Measurements from ENCODE around the gene CIB2.

Gene CIB2

DNA sequence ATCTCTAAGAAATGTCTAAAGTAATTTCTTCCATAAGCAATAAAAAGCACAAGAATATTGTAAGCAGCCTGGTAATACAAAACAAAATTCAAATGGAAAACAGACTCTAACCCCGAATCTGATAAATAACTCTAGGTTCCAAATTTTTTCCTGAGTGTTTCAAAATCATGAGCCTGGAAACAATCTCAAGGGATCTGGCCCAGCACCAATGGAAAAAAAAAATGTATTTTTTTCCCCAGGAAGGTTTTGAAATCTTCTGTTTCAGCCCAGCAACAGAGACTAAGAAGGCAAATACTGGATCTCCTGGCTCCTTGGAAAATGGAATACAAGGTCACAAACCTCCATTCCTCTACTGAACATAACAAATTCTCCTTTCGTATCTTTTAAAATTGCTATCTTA lies 66.7 kb downstream of the CIB2 start:
- DNase-seq = no peak

DNA sequence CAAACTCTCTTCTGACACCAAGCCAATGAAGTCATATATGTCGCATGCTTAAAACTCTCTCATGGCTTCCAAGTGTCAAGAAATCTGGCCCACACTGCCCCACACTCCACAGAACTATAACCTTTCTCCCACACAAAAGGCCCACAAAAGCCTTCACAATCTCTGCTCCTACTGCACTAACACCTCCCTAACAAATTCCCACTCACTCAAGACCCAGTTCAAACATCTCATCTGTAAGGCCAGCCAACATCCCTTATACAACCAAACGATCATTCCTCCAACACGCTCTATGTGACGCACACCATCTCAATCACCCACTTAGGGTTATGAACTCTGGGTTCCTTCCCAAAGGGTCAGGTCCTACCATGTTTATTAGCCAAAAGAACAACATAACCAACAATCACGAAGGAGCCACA lies 67.3 kb downstream of the CIB2 start:
- DNase-seq = no peak

DNA sequence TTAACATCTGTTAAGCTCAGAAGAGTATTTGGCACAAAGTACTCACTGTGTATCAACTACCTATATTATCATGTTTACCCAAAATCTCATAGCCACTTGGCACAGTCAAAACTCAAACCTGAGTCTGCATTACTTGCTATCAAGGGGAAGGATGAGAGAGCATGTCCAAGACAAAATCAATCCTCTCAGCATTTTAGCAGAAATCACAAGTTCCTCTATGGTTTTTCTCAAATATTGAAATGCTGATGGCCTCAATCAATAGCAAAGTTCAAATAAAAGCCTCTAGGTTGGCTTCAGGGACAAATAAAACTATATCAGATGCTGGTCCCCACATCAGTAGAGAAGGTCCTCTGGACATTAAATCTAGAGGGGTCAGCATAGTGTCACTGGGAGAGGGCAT lies 68.0 kb downstream of the CIB2 start:
- DNase-seq = no peak

DNA sequence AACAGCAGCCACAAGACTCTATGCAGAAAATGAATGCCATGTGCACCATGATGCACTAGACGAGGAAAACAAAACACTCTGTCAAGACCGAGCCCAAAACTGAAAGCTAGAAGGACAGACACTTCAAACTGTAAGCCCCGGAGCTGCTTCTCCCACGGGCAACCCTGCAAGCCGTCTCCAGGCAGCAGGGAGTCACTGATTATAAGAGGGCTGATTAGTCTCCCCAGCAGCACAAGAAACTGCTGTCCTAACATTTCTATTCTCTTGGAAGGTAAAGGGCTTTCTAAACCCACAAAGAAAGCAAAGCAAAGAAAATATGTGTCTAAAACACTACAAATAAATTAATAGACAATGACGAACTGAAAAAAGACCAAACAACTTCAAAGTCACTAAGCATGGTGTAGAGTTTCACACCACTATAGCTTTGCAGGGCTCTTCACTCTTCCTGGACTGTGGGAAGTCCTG lies 69.2 kb downstream of the CIB2 start:
- no peak for DNase-seq

DNA sequence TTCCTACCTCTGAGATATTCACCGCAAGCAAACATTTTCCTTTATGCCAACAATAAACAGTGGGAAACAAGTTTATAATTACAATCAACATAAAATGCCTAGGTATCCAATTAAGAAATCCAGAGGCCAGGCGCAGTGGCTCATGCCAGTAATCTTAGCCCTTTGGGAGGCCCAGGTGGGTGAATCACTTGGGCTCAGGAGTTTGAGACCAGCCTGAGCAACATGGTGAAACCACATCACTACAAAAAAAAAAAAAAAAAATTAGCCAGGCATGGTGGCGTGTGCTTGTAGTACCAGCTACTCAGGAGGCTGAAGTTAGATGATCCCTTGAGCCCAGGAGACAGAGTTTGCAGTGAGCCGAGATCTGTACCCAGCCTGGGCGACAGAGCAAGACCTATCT lies 71.0 kb downstream of the CIB2 start:
- no peak for DNase-seq

DNA sequence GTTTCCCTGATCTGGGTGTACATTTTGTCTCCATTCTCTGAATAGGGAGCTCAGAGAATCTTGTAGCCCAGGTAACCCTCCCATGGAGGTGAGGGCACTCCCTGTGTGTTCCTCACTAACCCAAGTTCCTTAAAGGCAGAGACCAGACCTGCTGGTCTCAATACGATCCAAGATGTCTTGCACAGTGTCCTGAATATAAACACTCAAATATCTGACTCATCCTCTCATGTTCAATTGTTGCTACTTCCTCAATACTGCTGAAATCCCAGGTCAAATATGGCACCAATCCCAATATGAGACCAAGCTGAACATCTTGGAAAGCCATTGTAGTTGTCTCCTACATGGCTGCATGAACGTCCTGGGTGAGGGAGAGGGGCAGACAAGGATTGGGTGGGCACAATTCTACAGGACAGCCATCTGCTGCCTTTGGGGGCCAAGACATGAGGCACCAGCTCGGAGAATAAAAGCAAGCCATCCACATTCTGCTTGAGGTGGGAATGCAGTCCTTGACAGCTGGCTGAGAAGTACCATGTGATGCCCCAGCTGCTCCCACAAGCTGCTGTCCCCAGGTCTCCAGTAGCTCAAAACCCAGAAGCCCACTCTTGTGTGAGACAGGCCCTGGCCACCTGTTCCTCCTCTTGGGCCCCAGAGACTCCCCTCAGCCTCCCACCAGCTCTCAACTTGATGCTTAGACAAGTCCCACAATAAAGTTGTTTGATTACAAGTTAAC lies 72.0 kb downstream of the CIB2 start:
- peak; percentile 7 for DNase-seq

DNA sequence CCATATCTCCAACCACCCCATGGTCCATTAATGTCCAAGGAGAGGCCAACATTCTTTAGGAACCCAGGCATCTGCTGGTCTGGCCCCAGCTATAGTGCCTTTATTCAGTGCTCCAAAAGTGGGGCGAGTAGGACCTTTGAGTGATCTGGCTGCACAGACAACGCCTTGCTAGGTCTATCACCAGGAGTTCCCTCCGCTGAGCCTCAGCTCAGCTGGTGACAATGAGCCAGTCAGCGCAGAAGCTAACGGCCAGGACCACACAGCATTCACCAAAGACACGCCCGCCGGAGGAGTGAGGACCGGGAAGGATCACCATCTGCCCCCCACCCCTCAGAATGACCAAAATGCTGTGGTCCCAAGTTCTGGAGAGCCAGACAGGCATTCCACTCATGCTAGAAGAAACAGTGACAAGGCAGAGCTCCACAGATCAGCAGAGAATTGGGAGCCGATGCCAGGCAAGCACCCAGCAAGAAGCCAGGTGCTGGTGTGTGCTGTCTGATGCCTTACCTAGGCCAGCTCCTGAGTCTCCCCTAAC lies 72.8 kb downstream of the CIB2 start:
- no peak for DNase-seq

DNA sequence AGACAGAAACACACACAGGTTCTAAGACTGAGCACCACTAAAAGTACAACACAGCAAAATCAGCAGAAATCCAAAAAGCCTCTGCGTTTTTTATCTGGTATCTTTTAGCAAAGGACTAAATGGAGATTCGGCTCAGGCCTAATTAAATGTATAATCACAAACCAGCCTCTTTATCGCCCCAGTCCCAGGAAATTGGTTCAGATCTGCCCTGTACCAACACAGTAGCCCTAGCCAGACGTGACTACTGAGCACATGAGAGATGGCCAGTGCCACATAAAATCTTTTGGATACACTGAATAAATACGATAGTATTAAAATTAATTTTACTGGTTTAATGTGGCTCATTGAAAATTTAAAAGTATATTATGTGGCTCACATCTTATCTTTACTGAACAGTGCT lies 73.4 kb downstream of the CIB2 start:
- no peak for DNase-seq

DNA sequence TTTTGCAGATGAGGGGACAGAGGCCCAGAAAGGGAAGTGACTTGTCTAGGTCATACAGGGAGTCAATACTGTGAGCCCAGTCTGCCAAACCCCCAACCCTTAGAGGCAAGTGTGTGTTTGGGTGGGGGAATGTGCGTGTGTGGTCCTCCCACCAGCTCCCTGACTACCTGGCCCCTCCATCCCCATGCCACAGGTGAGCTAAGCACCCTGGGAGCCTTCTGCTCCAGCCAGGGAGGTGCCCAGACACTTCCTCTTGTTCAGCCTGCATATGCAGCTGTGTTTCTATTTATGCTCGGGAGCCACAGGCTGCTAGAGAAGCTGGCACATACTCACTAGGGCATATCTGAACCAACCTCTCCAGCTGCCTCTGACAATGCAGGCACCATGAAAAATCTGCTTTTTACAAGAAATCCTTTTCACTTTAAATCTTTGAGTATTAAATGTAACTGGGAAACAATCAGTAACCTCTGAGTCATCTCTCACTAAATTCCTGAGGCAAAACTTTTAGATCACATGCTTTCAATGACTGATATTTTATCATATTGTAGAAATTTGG lies 74.5 kb downstream of the CIB2 start:
- no peak for DNase-seq

DNA sequence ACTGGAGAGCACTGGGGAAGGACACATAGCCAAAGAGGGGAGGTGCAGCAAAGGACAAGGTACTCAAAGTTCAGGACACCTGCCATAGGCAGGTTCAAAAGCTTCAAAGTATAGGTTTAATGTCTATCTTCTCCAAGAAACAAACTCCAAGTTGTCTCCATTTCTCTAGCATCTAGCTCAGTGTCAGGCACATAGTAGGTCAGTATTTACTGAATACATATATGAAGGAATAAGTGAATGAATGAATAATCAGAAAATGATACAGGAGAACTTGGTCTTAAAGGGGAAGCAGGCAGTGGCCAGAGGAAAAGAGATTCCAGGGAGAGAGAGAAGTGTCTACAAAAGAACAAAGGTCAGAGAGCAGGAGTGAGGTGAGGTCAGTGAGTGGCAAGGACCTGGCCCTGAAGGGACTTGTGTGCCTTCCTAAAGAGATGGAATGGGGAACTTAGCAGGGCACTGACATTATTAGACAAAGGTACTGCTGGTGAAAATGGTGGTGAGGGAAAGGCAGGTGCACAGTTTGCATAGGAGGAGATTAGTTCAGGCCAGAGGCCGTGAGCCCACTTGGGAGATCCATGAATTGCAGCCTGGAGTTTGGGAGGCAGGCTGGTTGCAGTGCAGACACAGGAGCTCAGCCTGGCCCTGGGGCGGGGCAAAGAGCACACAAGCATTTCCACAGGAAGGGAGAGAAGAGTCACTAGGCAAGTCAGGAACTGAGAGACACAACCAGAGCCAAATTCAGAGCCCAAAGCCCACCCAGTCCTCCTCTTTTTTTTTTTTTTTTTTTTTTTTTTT lies 75.1 kb downstream of the CIB2 start:
- no peak for DNase-seq

DNA sequence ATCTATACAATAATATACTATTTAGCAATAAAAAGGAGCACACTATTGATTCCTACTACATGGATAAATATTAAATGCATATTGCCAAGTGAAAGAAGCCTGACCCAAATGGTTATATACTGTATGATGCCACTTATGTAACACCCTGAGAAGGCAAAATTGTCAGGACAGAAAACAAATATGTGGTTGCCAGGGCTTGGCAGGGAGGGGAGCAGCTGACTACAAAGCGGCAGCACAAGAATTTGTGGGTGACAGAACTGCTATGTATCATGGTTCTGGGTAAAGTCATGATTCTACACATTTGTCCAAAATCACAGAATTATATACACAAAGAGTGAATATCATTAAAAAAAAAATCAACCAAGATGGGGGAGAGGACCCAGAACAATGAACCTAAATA lies 76.3 kb downstream of the CIB2 start:
- DNase-seq = no peak

Measured in NCI-H2029 (cell line).